Activated T-cell treated with anti-CD3 and anti-CD28 coated beads, Interleukin-2, amount 50 U/mL, for 4 hours (primary cell): Measurements from ENCODE around the gene WASHC2C. TPM values are rescaled to one million over a fixed set of nuclear protein-coding genes. Genes with fewer than 3 reads are reported as not detected.
"Not testable (repeated sequence)": the region's sequence is repeated elsewhere in the genome, so short reads cannot be mapped to it uniquely, and the experiment has no call there.

Experiments used
- ATAC-seq, 2 donors: fragments of 200-7000 bp; cut with Tn5 transposase; one replicate each; pipeline ENCODE4 v1.10.0; 2021
- DNase-seq: peaks from one replicate; pipeline ENCODE4 v3.0.0-alpha.2; 2020
- H3K27me3 Mint-ChIP-seq: one replicate; pipeline ENCODE4 v1.8.0; 2021; ENCODE audit warnings: low read depth, mixed read lengths
- H3K36me3 Mint-ChIP-seq: one replicate; pipeline ENCODE4 v1.8.0; 2022; ENCODE audit warnings: mixed read lengths; ENCODE audit not compliant: insufficient read depth
- H3K4me1 Mint-ChIP-seq: one replicate; pipeline ENCODE4 v1.8.0; 2021; ENCODE audit warnings: low read depth, mixed read lengths
- H3K4me3 Mint-ChIP-seq: one replicate; pipeline ENCODE4 v1.8.0; 2021; ENCODE audit warnings: mild to moderate bottlenecking, moderate library complexity, mixed read lengths
- H3K9me3 Mint-ChIP-seq: one replicate; pipeline ENCODE4 v1.8.0; 2021; ENCODE audit warnings: mixed read lengths
- total RNA-seq, 3 donors: library from RNA; stranded (reverse); gene quantifications; one replicate each; pipeline ENCODE4 v1.2.1, GENCODE V29; 2021

The WASHC2C gene
- total RNA-seq, 3 donors from 2014 or later = 21.6 to 24.9 (median 22.5) TPM

GRCh38 chr10:45753979-45754495 lies 27.0 kb downstream of the WASHC2C start:
- not testable (repeated sequence) for H3K9me3 Mint-ChIP-seq, H3K27me3 Mint-ChIP-seq, H3K4me3 Mint-ChIP-seq

GRCh38 chr10:45755083-45755482 lies 28.0 kb downstream of the WASHC2C start:
- peaks cover 15% of the 10 kb centered on the region for H3K36me3 Mint-ChIP-seq
- not testable (repeated sequence) for H3K4me3 Mint-ChIP-seq, DNase-seq, H3K4me1 Mint-ChIP-seq, H3K9me3 Mint-ChIP-seq, ATAC-seq, H3K27me3 Mint-ChIP-seq

More at GRCh38 chr10:45753979-45754495, 27.0 kb downstream of the WASHC2C start:
- DNase-seq, H3K4me1 Mint-ChIP-seq, ATAC-seq: not testable (repeated sequence)
- peaks cover 15% of the 10 kb centered on the region for H3K36me3 Mint-ChIP-seq

- DNase-seq, ATAC-seq, H3K9me3 Mint-ChIP-seq, H3K4me1 Mint-ChIP-seq, H3K4me3 Mint-ChIP-seq, H3K27me3 Mint-ChIP-seq: not testable (repeated sequence)
- peaks cover 13% of the 10 kb centered on the region for H3K36me3 Mint-ChIP-seq
These were observed 29.0 kb downstream of the WASHC2C start for GRCh38 chr10:45756065-45756464.

GRCh38 chr10:45757661-45758396 lies 30.8 kb downstream of the WASHC2C start:
- H3K4me1 Mint-ChIP-seq, H3K9me3 Mint-ChIP-seq, DNase-seq, ATAC-seq, H3K4me3 Mint-ChIP-seq, H3K27me3 Mint-ChIP-seq: not testable (repeated sequence)
- peaks cover 14% of the 10 kb centered on the region for H3K36me3 Mint-ChIP-seq

GRCh38 chr10:45761622-45762021 lies 34.6 kb downstream of the WASHC2C start:
- not testable (repeated sequence) for DNase-seq, H3K4me3 Mint-ChIP-seq, H3K27me3 Mint-ChIP-seq, H3K9me3 Mint-ChIP-seq, H3K4me1 Mint-ChIP-seq, ATAC-seq
- peaks cover 10% of the 10 kb centered on the region for H3K36me3 Mint-ChIP-seq

- DNase-seq, H3K36me3 Mint-ChIP-seq, H3K9me3 Mint-ChIP-seq, H3K4me3 Mint-ChIP-seq, ATAC-seq, H3K27me3 Mint-ChIP-seq, H3K4me1 Mint-ChIP-seq: not testable (repeated sequence)
These were observed 36.0 kb downstream of the WASHC2C start for GRCh38 chr10:45763037-45763436.

- not testable (repeated sequence) for H3K4me1 Mint-ChIP-seq, H3K36me3 Mint-ChIP-seq, DNase-seq, ATAC-seq, H3K27me3 Mint-ChIP-seq, H3K9me3 Mint-ChIP-seq, H3K4me3 Mint-ChIP-seq
These were observed 41.3 kb downstream of the WASHC2C start for GRCh38 chr10:45768334-45768733.

GRCh38 chr10:45771757-45772461 lies 44.8 kb downstream of the WASHC2C start:
- not testable (repeated sequence) for H3K4me1 Mint-ChIP-seq, ATAC-seq

GRCh38 chr10:45786217-45786616 lies 59.2 kb downstream of the WASHC2C start:
- H3K27me3 Mint-ChIP-seq = not testable (repeated sequence)
- H3K36me3 Mint-ChIP-seq = peaks cover 22% of the 10 kb centered on the region

More at GRCh38 chr10:45771757-45772461, 44.8 kb downstream of the WASHC2C start:
- H3K9me3 Mint-ChIP-seq, H3K4me3 Mint-ChIP-seq, DNase-seq, H3K27me3 Mint-ChIP-seq: not testable (repeated sequence)
- H3K36me3 Mint-ChIP-seq = peaks cover 12% of the 10 kb centered on the region

GRCh38 chr10:45787212-45787741 lies 60.2 kb downstream of the WASHC2C start:
- DNase-seq, H3K27me3 Mint-ChIP-seq, H3K4me3 Mint-ChIP-seq, H3K4me1 Mint-ChIP-seq, H3K9me3 Mint-ChIP-seq, ATAC-seq: not testable (repeated sequence)
- H3K36me3 Mint-ChIP-seq = peaks cover 22% of the 10 kb centered on the region

More at GRCh38 chr10:45786217-45786616, 59.2 kb downstream of the WASHC2C start:
- H3K9me3 Mint-ChIP-seq, H3K4me1 Mint-ChIP-seq, DNase-seq, ATAC-seq, H3K4me3 Mint-ChIP-seq: not testable (repeated sequence)

GRCh38 chr10:45789991-45790390 lies 62.9 kb downstream of the WASHC2C start:
- H3K27me3 Mint-ChIP-seq, ATAC-seq, H3K9me3 Mint-ChIP-seq, DNase-seq, H3K4me1 Mint-ChIP-seq, H3K4me3 Mint-ChIP-seq: not testable (repeated sequence)
- H3K36me3 Mint-ChIP-seq = peaks cover 34% of the 10 kb centered on the region

GRCh38 chr10:45790694-45791426 lies 63.8 kb downstream of the WASHC2C start:
- not testable (repeated sequence) for H3K4me3 Mint-ChIP-seq, H3K4me1 Mint-ChIP-seq, DNase-seq, ATAC-seq, H3K9me3 Mint-ChIP-seq, H3K27me3 Mint-ChIP-seq
- H3K36me3 Mint-ChIP-seq = peaks cover 35% of the 10 kb centered on the region

- H3K4me3 Mint-ChIP-seq, ATAC-seq, H3K4me1 Mint-ChIP-seq, H3K27me3 Mint-ChIP-seq, DNase-seq, H3K9me3 Mint-ChIP-seq: not testable (repeated sequence)
- peaks cover 24% of the 10 kb centered on the region for H3K36me3 Mint-ChIP-seq
These were observed 67.7 kb downstream of the WASHC2C start for GRCh38 chr10:45794761-45795160.
